Pancreas (tissue), 10 donors: ENCODE data around the gene SQSTM1. TPM values are rescaled to one million over a fixed set of nuclear protein-coding genes. Genes with fewer than 3 reads are reported as not detected.
A peak's percentile ranks its signal among the peaks of the same experiment; 100 is the strongest.

ENCODE experiments used
- ATAC-seq, 4 donors: fragments of 200-7000 bp; cut with Tn5 transposase; one replicate each; pipeline versions ENCODE4 v1.8.0 to v1.9.1; 2020; ENCODE audit warnings: mild to moderate bottlenecking in 4 of 4, moderate library complexity in 4 of 4
- DNase-seq, 6 donors: peaks; one replicate each; pipeline ENCODE4 v3.0.0-alpha.2; 2020
- FAIRE-seq: peaks from 2 replicates; lab custom pipeline; 2012; peaks lifted over from hg19 to GRCh38; lab: Jason Lieb, UNC
- H3K27ac ChIP-seq, 4 donors: fragments of 200-600 bp; sonication (generic); 1 replicate in 3 of 4; 2 replicates in 1 of 4; pipeline versions ENCODE4 v1.5.0 to v1.8.0; 2020
- H3K27me3 ChIP-seq, 4 donors: fragments of 200-600 bp; one replicate each; pipeline ENCODE4 v1.8.0; 2021
- H3K36me3 ChIP-seq, 3 donors: fragments of 200-600 bp; sonication (generic) in 1 of 3; one replicate each; pipeline versions ENCODE4 v1.5.0 to v1.8.0; 2020 to 2021
- H3K4me1 ChIP-seq, 3 donors: fragments of 200-600 bp; one replicate each; pipeline ENCODE4 v1.8.0; 2021
- H3K4me3 ChIP-seq, 4 donors: fragments of 200-600 bp; sonication (generic) in 2 of 4; one replicate each; pipeline versions ENCODE4 v1.5.0 to v1.8.0; 2020 to 2021
- H3K9me3 ChIP-seq, 4 donors: fragments of 200-600 bp; one replicate each; pipeline ENCODE4 v1.8.0; 2021
- whole genome bisulfite sequencing, 2 donors: extraction: QIAGEN DNeasy Blood & Tissue Kit; methylation state at CpG; one replicate each; pipeline ENCODE4 v1.1.7; 2013; 5-methylcytosine and 5-hydroxymethylcytosine counted together
- intact Hi-C, 3 donors: fragments of 100-400 bp; cut with DNase I; formaldehyde crosslinking; loops; one replicate each; pipeline versions ENCODE4 v1.11.1 to v1.14.2; 2022
- polyA plus RNA-seq, 2 donors: library from polyadenylated mRNA; stranded (reverse); fragments of 200-250 nt; gene quantifications; one replicate each; pipeline ENCODE4 v1.2.3, GENCODE V29; 2013
- total RNA-seq, 6 donors: library from RNA; stranded (reverse); fragmentation: NEBNext Ultra II Directional in 4 of 6; extraction: Animal tissue kit (Norgen Biotek cat#: 25700) in 4 of 6; gene quantifications; one replicate each; pipeline versions ENCODE4 v1.2.1 to v1.2.4, GENCODE V29; 2021 to 2023
- TF ChIP-seq, protein P1 (sequence below), 4 donors: fragments of 200-600 bp; sonication (generic) in 3 of 4; IDR thresholded peaks; one replicate each; pipeline versions ENCODE4 v1.5.0 to v1.8.0; 2021; ENCODE audit warnings: antibody characterized with exemption in 4 of 4
- donor health status: healthy with polysubstance abuse.
- donor health status: DM: no; HTN: no; CAD: no; lungs with moderate emphysema.
- donor health status: DM: no; HTN: no; CAD: no.
- donor health status: control.
- donor health status: control.
- donor health status: Bipolar disorder and iron deficiency.
- donor health status: DM: yes; HTN: yes; CAD: no.
- donor health status: DM: no; HTN: no; CAD: no.
- donor health status: DM: no; HTN: no; CAD: no.
- donor health status: DM: yes; HTN: yes; CAD: no.

SQSTM1 gene
- total and polyA plus RNA-seq, 8 donors: 125 to 261 (median 200) TPM

DNA sequence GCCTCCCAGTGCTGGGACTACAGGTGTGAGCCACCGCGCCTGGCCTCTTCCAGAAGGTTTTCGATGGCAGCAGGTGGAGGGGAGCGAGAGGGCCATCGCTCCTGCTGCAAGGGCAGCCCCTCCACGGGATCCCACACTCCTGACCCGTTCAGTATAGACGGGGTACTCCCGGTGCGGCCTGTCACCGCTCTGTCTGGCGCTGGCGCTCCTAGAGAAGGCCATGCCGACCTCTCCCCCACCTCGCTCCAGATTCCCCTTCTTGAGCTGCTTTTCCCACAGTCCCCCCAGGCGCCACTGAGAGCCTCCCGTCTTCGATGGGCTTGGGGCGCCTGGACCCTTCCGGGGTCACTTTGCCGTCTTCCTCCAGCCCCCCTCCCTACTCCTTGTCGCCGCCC is 4.3 kb upstream of the SQSTM1 start:
- TF ChIP-seq, protein P1, sequence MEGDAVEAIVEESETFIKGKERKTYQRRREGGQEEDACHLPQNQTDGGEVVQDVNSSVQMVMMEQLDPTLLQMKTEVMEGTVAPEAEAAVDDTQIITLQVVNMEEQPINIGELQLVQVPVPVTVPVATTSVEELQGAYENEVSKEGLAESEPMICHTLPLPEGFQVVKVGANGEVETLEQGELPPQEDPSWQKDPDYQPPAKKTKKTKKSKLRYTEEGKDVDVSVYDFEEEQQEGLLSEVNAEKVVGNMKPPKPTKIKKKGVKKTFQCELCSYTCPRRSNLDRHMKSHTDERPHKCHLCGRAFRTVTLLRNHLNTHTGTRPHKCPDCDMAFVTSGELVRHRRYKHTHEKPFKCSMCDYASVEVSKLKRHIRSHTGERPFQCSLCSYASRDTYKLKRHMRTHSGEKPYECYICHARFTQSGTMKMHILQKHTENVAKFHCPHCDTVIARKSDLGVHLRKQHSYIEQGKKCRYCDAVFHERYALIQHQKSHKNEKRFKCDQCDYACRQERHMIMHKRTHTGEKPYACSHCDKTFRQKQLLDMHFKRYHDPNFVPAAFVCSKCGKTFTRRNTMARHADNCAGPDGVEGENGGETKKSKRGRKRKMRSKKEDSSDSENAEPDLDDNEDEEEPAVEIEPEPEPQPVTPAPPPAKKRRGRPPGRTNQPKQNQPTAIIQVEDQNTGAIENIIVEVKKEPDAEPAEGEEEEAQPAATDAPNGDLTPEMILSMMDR (IDR thresholded peaks at IDR 0.05): no peak
- Histone ChIP-seq H3K4me3 (peak overlapping the region; percentile 21 to 50 (median 42)), H3K9me3 (no peaks in the 10 kb centered on the region), H3K27ac (no peak overlapping the region), H3K4me1 (peaks cover 17 to 24% (median 23%) of the 10 kb centered on the region in 3 donors), H3K36me3 (no peaks in the 10 kb centered on the region), H3K27me3 (no peaks in the 10 kb centered on the region)
- ATAC-seq (no peak), DNase-seq (peak in 3 of 6 donors; percentile 27 to 76 (median 52)), FAIRE-seq (no peak)
- intact Hi-C loops: no loop called here
- WGBS, 2 donors: 62 to 66% methylated on average over 23 of the region's 23 CpGs

DNA sequence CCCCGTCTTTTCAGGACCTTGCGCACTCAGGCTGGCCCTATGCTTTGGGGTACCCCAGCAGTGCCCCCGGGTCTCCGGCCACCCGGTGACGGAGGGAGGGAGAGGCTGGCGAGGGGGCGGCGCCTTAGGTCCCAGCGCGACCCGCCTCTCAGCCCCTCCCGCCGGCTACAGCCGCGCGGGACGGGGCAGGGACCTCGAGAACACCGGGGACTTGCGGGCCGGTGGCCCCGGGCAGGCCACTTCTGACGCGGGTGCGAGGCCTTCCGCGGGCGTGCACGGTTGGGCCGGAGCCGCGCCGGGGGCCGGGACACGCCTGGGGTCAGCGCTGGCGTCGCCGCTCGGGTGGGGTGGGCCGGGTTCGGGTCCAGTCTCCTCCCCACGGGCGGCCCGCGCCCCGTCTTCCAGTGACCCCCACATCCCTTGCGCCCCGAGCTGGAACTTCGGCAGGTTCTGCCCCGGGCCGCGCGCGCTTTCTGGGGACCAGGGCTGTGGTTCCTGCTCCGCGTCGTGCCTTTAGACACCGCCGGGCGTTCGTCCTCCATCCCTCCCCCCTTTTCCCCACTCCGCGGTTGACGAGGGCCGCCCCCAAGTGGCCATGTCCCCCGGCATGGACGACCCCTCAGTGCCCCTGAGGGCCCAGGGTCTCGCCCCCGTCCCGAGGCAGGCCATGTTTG is 3.8 kb upstream of the SQSTM1 start:
- DNase-seq (peak in 3 of 6 donors; percentile 40 to 84 (median 61)), FAIRE-seq (no peak), ATAC-seq (no peak)
- Histone ChIP-seq H3K27ac (peak overlapping the region in 2 of 4 donors; percentile 98 to 100), H3K9me3 (no peaks in the 10 kb centered on the region), H3K4me1 (peaks cover 19 to 24% (median 23%) of the 10 kb centered on the region in 3 donors), H3K27me3 (no peaks in the 10 kb centered on the region), H3K36me3 (no peaks in the 10 kb centered on the region), H3K4me3 (peak overlapping the region; percentile 21 to 50 (median 42))
- intact Hi-C loops: no loop called here
- 1 to 2% methylated on average over 65 to 72 of the region's 72 CpGs for WGBS, 2 donors
- TF ChIP-seq, protein P1 (IDR thresholded peaks at IDR 0.05): no peak

DNA sequence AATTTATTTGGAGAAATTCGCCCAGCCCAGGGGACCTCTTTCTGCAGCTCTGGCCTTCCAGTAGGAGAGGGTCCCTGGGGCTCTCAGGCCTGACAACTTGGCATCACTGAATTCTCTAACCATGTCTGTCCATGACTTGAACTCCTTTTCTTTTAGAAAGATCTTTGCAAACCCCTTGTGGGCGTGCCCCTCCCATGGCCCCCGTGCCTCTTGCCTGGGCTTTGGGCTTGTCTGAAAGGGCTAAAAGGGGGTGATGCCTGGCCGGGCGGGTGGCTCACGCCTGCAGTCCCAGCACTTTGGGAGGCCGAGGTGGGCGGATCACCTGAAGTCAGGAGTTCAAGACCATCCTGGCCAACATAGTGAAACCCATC is 3.2 kb upstream of the SQSTM1 start:
- H3K36me3 ChIP-seq: no peaks in the 10 kb centered on the region
- DNase-seq (peak in 2 of 6 donors; percentile 30 to 64), FAIRE-seq (no peak), ATAC-seq (no peak)
- TF ChIP-seq, protein P1 (IDR thresholded peaks at IDR 0.05): no peak
- no peaks in the 10 kb centered on the region for H3K9me3 ChIP-seq
- H3K4me1 ChIP-seq: peaks cover 24 to 28% (median 24%) of the 10 kb centered on the region in 3 donors
- no peaks in the 10 kb centered on the region for H3K27me3 ChIP-seq
- peak overlapping the region in 3 of 4 donors; percentile 98 to 100 (median 100) for H3K27ac ChIP-seq
- peak overlapping the region in 3 of 4 donors; percentile 21 to 50 (median 47) for H3K4me3 ChIP-seq
- WGBS, 2 donors: 83 to 88% methylated on average over 8 of the region's 8 CpGs
- intact Hi-C loops: no loop called here

DNA sequence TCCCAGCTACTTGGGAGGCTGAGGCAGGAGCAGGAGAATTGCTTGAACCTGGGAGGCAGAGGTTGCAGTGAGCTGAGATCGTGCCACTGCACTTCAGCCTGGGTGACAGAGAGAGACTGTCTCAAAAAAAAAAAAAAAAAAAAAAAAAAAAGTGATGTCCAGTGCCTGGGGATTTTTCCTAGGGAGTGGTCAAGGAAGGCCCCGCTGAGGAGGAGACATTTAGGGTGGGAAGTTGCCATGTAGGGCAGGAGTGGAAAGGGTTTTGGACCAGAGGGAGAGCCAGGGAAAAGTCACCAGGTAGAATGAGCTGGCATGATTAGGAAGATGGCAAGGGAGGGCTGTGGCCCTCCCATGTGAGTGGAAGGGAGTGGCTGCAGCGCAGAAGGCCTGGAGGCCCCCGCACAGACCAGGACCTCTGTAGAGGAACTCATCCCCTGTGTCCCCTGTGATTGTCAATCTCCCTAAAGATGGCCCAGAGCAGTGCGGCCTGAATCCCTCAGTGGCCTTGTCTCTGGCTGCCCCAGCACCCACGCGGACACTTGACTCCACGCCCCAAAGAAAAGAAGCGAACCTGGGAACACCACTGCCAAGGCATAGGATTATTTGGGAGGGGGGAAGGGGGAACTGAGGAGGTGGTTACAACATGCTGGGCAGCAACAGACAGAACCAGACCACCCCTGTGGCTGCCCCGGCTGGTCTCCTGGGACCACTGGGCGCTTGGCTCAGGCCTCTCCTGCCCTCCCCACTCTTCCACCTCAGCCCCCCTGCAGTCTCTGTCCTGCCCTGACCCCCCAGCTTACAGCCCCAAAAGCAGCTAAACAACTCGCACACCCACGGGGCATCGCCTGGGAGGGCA is 2.6 kb upstream of the SQSTM1 start:
- ATAC-seq: no peak
- FAIRE-seq: no peak

More for the DNA sequence above, 2.6 kb upstream of the SQSTM1 start:
- H3K36me3 ChIP-seq: no peaks in the 10 kb centered on the region
- H3K27me3 ChIP-seq: no peaks in the 10 kb centered on the region
- 63 to 64% methylated on average over 13 to 14 of the region's 14 CpGs for WGBS, 2 donors
- H3K4me1 ChIP-seq: peaks cover 24 to 34% (median 30%) of the 10 kb centered on the region in 3 donors
- DNase-seq: peak in 3 of 6 donors; percentile 41 to 74 (median 47)
- intact Hi-C loops: no loop called here
- TF ChIP-seq, protein P1 (IDR thresholded peaks at IDR 0.05): no peak
- no peaks in the 10 kb centered on the region for H3K9me3 ChIP-seq
- H3K27ac ChIP-seq: peak overlapping the region; percentile 98 to 100 (median 100)
- peak overlapping the region in 2 of 4 donors; percentile 85 to 100 for H3K4me3 ChIP-seq
